Left hindlimb (tissue), 1 donor: ENCODE results near the gene FAM200C.
A peak's percentile ranks its signal among the peaks of the same experiment; 100 is the strongest.
"Not testable (repeated sequence)": the region's sequence is repeated elsewhere in the genome, so short reads cannot be mapped to it uniquely, and the experiment has no call there.

Experiments used
- DNase-seq: peaks from one replicate; pipeline ENCODE4 v3.0.0-alpha.2; 2018

FAM200C gene

GRCh38 chr5:160399402-160400353 is at the start of gene FAM200C:
FAM200C (minus strand) TSS chr5:160400054; CDS start chr5:160395490, 4,564 bp downstream.
- DNase-seq = peak; percentile 96

- DNase-seq = no peak
These were observed 49.6 kb upstream of the FAM200C start for GRCh38 chr5:160449458-160449857.

- no peak for DNase-seq
These were observed 49.0 kb upstream of the FAM200C start for GRCh38 chr5:160448886-160449285.

GRCh38 chr5:160445751-160446150 is 45.9 kb upstream of the FAM200C start:
- no peak for DNase-seq

- no peak for DNase-seq
These were observed 45.3 kb upstream of the FAM200C start for GRCh38 chr5:160445132-160445531.

- DNase-seq = no peak
These were observed 44.6 kb upstream of the FAM200C start for GRCh38 chr5:160444407-160444806.

GRCh38 chr5:160442824-160443431 is 43.1 kb upstream of the FAM200C start:
- no peak for DNase-seq

GRCh38 chr5:160441311-160441781 is 41.5 kb upstream of the FAM200C start:
- no peak for DNase-seq

GRCh38 chr5:160439205-160439600 is 39.3 kb upstream of the FAM200C start:
- peak; percentile 88 for DNase-seq

- DNase-seq = no peak
These were observed 38.7 kb upstream of the FAM200C start for GRCh38 chr5:160438316-160439204.

GRCh38 chr5:160437271-160437670 is 37.4 kb upstream of the FAM200C start:
- no peak for DNase-seq

GRCh38 chr5:160436661-160437060 is 36.8 kb upstream of the FAM200C start:
- DNase-seq = not testable (repeated sequence)

- DNase-seq = no peak
These were observed 36.2 kb upstream of the FAM200C start for GRCh38 chr5:160436017-160436416.

GRCh38 chr5:160435532-160435931 is 35.7 kb upstream of the FAM200C start:
- no peak for DNase-seq

- peak; percentile 65 for DNase-seq
These were observed 34.2 kb upstream of the FAM200C start for GRCh38 chr5:160434022-160434531.

- no peak for DNase-seq
These were observed 32.9 kb upstream of the FAM200C start for GRCh38 chr5:160432787-160433186.

GRCh38 chr5:160432196-160432595 is 32.3 kb upstream of the FAM200C start:
- no peak for DNase-seq

GRCh38 chr5:160427607-160428006 is 27.8 kb upstream of the FAM200C start:
- DNase-seq = no peak

GRCh38 chr5:160423099-160423498 is 23.2 kb upstream of the FAM200C start:
- no peak for DNase-seq

GRCh38 chr5:160421625-160422258 is 21.9 kb upstream of the FAM200C start, which contains the start of gene PTTG1:
PTTG1 (plus strand) TSS chr5:160421855; CDS start chr5:160422313, 458 bp downstream.
- peak; percentile 97 for DNase-seq

- no peak for DNase-seq
These were observed 20.4 kb upstream of the FAM200C start for GRCh38 chr5:160420331-160420610.
